ENCODE results near the gene ARL15. TPM values are rescaled to one million over a fixed set of nuclear protein-coding genes. Genes with fewer than 3 reads are reported as not detected.

ARL15 gene
- total RNA-seq, 1 donor from 2014 or later, result 102 TPM

DNA sequence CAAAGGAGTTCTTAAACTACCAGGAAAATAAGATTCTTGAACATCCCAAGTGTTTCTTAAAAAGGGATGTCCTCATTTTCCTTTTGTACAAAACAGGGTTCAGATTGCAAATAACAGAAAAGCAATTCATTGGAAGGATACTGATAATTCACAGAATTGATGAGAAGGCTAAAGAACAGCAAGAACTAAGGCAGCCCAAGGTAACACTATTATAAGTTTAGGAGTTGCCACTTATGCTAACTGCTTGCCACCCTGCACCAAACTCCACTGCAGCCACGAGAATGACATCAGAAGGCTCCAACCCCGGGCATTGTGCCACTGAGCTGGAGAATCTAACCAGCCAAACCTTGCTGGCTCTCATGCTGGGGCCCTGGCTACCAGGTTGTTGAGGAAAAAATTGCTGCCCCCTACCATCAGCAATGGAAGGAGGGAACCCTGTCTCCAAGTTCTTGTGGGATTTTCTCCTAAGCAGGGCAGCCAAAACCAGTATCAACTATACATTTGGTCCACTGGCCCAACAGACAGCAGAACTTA is 123.4 kb downstream of the ARL15 start:
- no peak for DNase-seq (ENCODE audit: low spot score)
- Mint-ChIP-seq H3K27ac (ENCODE audit: unreplicated experiment) (no peak overlapping the region), H3K4me3 (ENCODE audit: unreplicated experiment) (no peak overlapping the region), H3K27me3 (ENCODE audit: unreplicated experiment) (no peaks in the 10 kb centered on the region), H3K36me3 (ENCODE audit: low read depth, unreplicated experiment) (no peaks in the 10 kb centered on the region), H3K4me1 (ENCODE audit: unreplicated experiment) (peaks cover 27% of the 10 kb centered on the region), H3K9me3 (ENCODE audit: unreplicated experiment) (no peaks in the 10 kb centered on the region)
- TF ChIP-seq, protein P1, sequence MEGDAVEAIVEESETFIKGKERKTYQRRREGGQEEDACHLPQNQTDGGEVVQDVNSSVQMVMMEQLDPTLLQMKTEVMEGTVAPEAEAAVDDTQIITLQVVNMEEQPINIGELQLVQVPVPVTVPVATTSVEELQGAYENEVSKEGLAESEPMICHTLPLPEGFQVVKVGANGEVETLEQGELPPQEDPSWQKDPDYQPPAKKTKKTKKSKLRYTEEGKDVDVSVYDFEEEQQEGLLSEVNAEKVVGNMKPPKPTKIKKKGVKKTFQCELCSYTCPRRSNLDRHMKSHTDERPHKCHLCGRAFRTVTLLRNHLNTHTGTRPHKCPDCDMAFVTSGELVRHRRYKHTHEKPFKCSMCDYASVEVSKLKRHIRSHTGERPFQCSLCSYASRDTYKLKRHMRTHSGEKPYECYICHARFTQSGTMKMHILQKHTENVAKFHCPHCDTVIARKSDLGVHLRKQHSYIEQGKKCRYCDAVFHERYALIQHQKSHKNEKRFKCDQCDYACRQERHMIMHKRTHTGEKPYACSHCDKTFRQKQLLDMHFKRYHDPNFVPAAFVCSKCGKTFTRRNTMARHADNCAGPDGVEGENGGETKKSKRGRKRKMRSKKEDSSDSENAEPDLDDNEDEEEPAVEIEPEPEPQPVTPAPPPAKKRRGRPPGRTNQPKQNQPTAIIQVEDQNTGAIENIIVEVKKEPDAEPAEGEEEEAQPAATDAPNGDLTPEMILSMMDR (IDR thresholded peaks at IDR 0.05; ENCODE audit: unreplicated experiment), result no peak

DNA sequence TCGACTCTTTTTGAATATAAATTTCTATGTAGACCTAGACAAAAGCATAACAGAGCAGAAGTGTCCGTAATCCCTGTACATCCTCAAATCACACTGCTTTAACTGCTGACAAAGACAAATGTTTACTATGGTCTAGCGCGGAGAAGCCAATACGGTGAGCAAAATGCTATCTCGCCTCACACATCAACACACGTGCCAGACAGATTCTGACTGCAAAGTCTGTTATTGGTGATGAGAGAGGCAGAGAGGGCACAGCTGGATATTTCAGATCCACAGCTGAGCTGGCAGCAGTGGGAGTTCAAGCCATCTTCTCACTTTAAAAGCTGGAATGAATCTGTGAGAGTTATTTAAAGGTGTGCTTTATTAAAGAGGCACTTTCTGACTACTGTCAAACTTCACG is 124.3 kb downstream of the ARL15 start:
- Mint-ChIP-seq H3K36me3 (ENCODE audit: low read depth, unreplicated experiment) (no peaks in the 10 kb centered on the region), H3K4me3 (ENCODE audit: unreplicated experiment) (no peak overlapping the region), H3K27me3 (ENCODE audit: unreplicated experiment) (no peaks in the 10 kb centered on the region), H3K27ac (ENCODE audit: unreplicated experiment) (peak overlapping the region; percentile 37), H3K9me3 (ENCODE audit: unreplicated experiment) (no peaks in the 10 kb centered on the region), H3K4me1 (ENCODE audit: unreplicated experiment) (peaks cover 32% of the 10 kb centered on the region)
- DNase-seq (ENCODE audit: low spot score), result no peak
- TF ChIP-seq, protein P1 (IDR thresholded peaks at IDR 0.05; ENCODE audit: unreplicated experiment), result no peak

DNA sequence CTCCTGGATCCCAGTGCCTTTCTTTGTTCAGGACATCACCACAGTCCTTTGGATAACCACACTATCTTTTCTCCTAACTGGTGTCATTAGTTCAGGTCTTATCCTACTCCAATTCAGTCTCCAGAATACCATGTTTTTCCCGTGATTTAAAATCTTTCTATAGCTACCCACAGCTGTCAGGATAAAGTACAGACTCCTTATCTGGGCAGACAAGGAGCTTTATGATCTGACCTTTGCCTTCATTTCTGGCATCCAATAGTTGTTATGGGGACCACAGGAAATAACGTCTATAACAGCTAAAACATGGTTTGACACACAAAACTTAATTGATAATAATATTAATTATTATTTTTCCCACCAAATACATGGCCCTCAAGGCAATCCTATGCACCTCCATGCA is 125.6 kb downstream of the ARL15 start:
- H3K9me3 Mint-ChIP-seq (ENCODE audit: unreplicated experiment), result no peaks in the 10 kb centered on the region
- H3K36me3 Mint-ChIP-seq (ENCODE audit: low read depth, unreplicated experiment), result no peaks in the 10 kb centered on the region
- no peak for DNase-seq (ENCODE audit: low spot score)
- no peaks in the 10 kb centered on the region for H3K27me3 Mint-ChIP-seq (ENCODE audit: unreplicated experiment)
- TF ChIP-seq, protein P1 (IDR thresholded peaks at IDR 0.05; ENCODE audit: unreplicated experiment), result no peak
- no peak overlapping the region for H3K4me3 Mint-ChIP-seq (ENCODE audit: unreplicated experiment)
- peaks cover 40% of the 10 kb centered on the region for H3K4me1 Mint-ChIP-seq (ENCODE audit: unreplicated experiment)
- no peak overlapping the region for H3K27ac Mint-ChIP-seq (ENCODE audit: unreplicated experiment)

DNA sequence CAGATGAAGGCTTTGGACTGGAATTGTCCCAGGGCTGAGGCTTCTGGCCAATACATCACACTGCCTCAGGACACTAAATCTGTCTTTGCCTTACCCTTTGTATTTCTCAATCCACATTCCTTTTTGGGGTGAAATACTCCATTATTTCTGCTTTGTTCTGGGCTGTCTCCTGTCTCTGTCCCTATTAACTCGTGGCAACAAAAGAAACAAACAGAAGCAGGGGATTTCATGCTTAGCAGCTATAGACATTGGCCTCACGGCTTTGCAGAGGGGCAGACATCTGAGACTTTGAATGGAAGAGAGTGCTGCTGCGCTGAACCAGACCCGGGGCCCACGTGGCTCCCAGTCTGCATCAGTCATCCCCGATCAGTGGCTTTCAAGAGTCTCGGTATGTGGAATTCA is 129.7 kb downstream of the ARL15 start:
- Mint-ChIP-seq H3K4me3 (ENCODE audit: unreplicated experiment) (no peak overlapping the region), H3K27me3 (ENCODE audit: unreplicated experiment) (peaks cover 3% of the 10 kb centered on the region), H3K4me1 (ENCODE audit: unreplicated experiment) (peaks cover 36% of the 10 kb centered on the region), H3K36me3 (ENCODE audit: low read depth, unreplicated experiment) (peaks cover 9% of the 10 kb centered on the region), H3K27ac (ENCODE audit: unreplicated experiment) (no peak overlapping the region), H3K9me3 (ENCODE audit: unreplicated experiment) (no peaks in the 10 kb centered on the region)
- TF ChIP-seq, protein P1 (IDR thresholded peaks at IDR 0.05; ENCODE audit: unreplicated experiment), result no peak
- no peak for DNase-seq (ENCODE audit: low spot score)

DNA sequence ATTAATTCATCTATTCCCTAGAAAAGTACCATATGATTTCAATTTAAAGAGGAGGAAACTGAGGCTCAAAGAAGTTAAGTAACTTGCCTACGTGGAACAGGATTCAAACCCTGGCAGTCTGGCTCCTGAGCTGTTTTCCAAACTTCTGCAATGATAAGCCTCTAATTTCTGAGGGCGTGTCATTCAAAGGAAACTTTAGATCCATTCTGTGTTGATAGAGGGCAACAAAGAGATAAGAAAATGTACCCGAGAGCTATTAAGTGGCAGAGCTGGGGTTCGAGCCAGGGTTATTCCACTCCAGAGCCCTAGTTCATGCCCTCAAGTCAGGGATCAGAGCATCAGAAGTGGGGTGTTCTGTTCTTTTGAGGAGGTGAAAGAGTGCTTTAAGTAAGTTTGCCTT is 131.4 kb downstream of the ARL15 start:
- no peak overlapping the region for H3K27ac Mint-ChIP-seq (ENCODE audit: unreplicated experiment)

More for the DNA sequence above, 131.4 kb downstream of the ARL15 start:
- TF ChIP-seq, protein P1 (IDR thresholded peaks at IDR 0.05; ENCODE audit: unreplicated experiment), result no peak
- H3K9me3 Mint-ChIP-seq (ENCODE audit: unreplicated experiment), result no peaks in the 10 kb centered on the region
- peaks cover 30% of the 10 kb centered on the region for H3K4me1 Mint-ChIP-seq (ENCODE audit: unreplicated experiment)
- peaks cover 9% of the 10 kb centered on the region for H3K36me3 Mint-ChIP-seq (ENCODE audit: low read depth, unreplicated experiment)
- no peak for DNase-seq (ENCODE audit: low spot score)
- H3K4me3 Mint-ChIP-seq (ENCODE audit: unreplicated experiment), result peak overlapping the region; percentile 25
- H3K27me3 Mint-ChIP-seq (ENCODE audit: unreplicated experiment), result peaks cover 3% of the 10 kb centered on the region

All from endothelial cell (in vitro differentiated cells).